Kidney (tissue), 14 donors: ENCODE measurements around the gene SARNP. TPM values are rescaled to one million over a fixed set of nuclear protein-coding genes. Genes with fewer than 3 reads are reported as not detected.

ENCODE experiments used
- DNase-seq, 5 donors: peaks; one replicate each; pipeline ENCODE4 v3.0.0-alpha.2; 2013 to 2020
- FAIRE-seq: peaks from 2 replicates; lab custom pipeline; 2012; peaks lifted over from hg19 to GRCh38; lab: Jason Lieb, UNC
- H3K27ac ChIP-seq, 2 donors: one replicate each; pipeline ENCODE4 v1.7.0; 2013; ENCODE audit warnings: low read depth in 2 of 2, low read length in 2 of 2, inconsistent platforms in 1 of 2
- H3K27me3 ChIP-seq: one replicate; pipeline ENCODE4 v1.7.1; 2013; ENCODE audit warnings: low read length, inconsistent platforms; ENCODE audit not compliant: control insufficient read depth, insufficient read depth
- H3K36me3 ChIP-seq, 3 donors: one replicate each; pipeline versions ENCODE4 v1.7.0 to v1.7.1; 2013; ENCODE audit warnings: low read length in 3 of 3, control low read depth in 1 of 3, inconsistent platforms in 1 of 3; ENCODE audit not compliant: insufficient read depth in 3 of 3, control insufficient read depth in 2 of 3
- H3K4me1 ChIP-seq, 3 donors: one replicate each; pipeline versions ENCODE4 v1.7.0 to v1.7.1; 2013; ENCODE audit warnings: low read length in 3 of 3, inconsistent platforms in 1 of 3, low read depth in 1 of 3; ENCODE audit not compliant: control insufficient read depth in 2 of 3, insufficient read depth in 2 of 3
- H3K4me3 ChIP-seq, 3 donors: one replicate each; pipeline versions ENCODE4 v1.7.0 to v1.8.1; 2013; ENCODE audit warnings: low read length in 3 of 3, control low read depth in 1 of 3, inconsistent platforms in 1 of 3
- H3K9ac ChIP-seq, 3 donors: one replicate each; pipeline versions ENCODE4 v1.7.0 to v1.7.1; 2013; ENCODE audit warnings: low read length in 3 of 3, control low read depth in 1 of 3, inconsistent platforms in 1 of 3
- H3K9me3 ChIP-seq, 3 donors: one replicate each; pipeline versions ENCODE4 v1.7.0 to v1.7.1; 2013; ENCODE audit warnings: low read length in 3 of 3, control low read depth in 1 of 3, inconsistent platforms in 1 of 3; ENCODE audit not compliant: control insufficient read depth in 2 of 3, insufficient read depth in 1 of 3
- intact Hi-C: fragments of 100-400 bp; cut with DNase I; formaldehyde crosslinking; loops from one replicate; pipeline ENCODE4 v1.11.1; 2022
- polyA plus RNA-seq: library from polyadenylated mRNA; stranded (reverse); fragments of 350-450 nt; fragmentation: Illumina TruSeq; extraction: RNeasy Lipid Tissue Mini Kit (QIAGEN cat#74804); gene quantifications from one replicate; pipeline ENCODE4 v1.2.3, GENCODE V29; 2014; ENCODE audit warnings: low read depth, low replicate concordance; ENCODE audit not compliant: insufficient read depth
- total RNA-seq: library from RNA; stranded (reverse); fragmentation: NEBNext Ultra II Directional; extraction: Animal tissue kit (Norgen Biotek cat#: 25700); gene quantifications from one replicate; pipeline ENCODE4 v1.2.1, GENCODE V29; 2021
- TF ChIP-seq, protein P1 (sequence below): IDR thresholded peaks from 3 replicates; pipeline ENCODE4 v1.5.1; 2012; ENCODE audit warnings: mild to moderate bottlenecking, moderate library complexity, borderline replicate concordance; ENCODE audit not compliant: insufficient read depth; ENCODE audit errors: extremely low read depth
- donor health status: control.
- donor health status: control.
- donor health status: control.
- donor health status: control.
- donor health status: control.
- donor health status: DM: yes; HTN: yes; CAD: no.
- donor health status: Normal renal cell carcinoma (clear cell type).

The SARNP gene
- total and polyA plus RNA-seq, 2 donors from 2014 or later: 51.1 to 109 TPM

DNA sequence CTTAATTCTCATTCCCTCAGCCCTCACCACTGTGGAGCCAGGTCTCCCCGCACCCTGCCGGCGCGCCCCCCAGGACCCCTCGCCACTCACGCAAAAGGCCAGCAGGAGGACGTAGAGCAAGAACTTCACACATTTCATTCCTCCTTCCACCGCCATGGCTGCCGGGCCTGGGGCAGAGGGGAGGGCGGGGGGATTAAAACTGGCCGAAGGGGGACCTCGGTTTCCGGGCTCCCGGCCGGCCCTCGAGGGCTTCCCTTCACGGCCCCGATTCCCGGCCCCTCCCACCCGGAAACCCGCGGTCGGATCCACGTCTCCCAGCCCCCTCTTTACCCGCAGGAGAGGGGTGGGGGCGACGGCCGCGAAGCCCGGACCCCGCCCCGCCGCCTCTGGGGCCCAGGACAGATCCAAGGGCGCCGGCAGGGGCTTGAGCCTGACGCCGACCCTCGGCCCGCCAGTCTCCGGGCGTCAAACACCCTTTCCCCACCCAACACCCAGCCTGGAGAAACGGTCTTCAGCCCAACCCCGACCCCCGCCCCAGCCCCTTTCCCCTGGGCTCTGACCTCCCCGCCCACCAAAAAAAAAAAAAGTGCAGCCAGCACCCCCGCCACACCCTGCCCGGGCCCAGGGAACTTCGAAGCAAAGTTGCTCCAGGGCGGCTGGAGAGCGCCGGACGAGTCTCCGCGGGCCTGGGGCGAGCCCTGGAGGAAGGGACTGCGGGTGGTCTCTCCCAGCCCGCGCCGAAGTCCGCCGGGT lies 89.2 kb downstream of the SARNP start:
- intact Hi-C loops: no loop called here
- TF ChIP-seq, protein P1, sequence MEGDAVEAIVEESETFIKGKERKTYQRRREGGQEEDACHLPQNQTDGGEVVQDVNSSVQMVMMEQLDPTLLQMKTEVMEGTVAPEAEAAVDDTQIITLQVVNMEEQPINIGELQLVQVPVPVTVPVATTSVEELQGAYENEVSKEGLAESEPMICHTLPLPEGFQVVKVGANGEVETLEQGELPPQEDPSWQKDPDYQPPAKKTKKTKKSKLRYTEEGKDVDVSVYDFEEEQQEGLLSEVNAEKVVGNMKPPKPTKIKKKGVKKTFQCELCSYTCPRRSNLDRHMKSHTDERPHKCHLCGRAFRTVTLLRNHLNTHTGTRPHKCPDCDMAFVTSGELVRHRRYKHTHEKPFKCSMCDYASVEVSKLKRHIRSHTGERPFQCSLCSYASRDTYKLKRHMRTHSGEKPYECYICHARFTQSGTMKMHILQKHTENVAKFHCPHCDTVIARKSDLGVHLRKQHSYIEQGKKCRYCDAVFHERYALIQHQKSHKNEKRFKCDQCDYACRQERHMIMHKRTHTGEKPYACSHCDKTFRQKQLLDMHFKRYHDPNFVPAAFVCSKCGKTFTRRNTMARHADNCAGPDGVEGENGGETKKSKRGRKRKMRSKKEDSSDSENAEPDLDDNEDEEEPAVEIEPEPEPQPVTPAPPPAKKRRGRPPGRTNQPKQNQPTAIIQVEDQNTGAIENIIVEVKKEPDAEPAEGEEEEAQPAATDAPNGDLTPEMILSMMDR: no peak
- peak; percentile 74 to 95 (median 88) for DNase-seq

DNA sequence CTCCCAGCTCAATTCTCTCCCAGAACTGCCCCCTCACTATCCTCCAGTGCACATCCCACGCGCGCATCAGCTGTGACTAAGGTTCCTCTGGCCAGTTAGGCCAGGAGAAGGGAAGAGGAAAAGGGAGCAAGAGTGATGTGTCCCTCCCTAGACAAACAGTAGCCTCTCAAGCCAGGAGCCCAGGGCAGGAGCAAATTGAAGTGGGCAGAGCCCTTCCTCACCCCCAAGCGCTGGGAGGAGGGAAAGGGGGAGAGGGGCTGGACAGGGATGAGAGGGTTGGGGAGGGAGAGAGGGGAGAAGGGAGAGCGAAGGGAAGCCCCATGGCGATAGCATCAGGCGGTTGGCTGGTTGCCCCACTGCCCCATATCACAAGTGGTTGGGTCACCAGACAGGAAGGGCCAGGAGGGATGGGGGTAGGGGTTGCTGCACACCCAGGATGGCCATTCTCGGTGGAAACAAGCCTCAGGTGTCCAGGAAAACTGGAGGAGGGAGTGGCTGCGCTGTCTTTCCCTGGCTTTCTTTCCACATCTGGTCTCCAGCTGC lies 89.8 kb downstream of the SARNP start:
- peak overlapping the region; percentile 66 to 93 (median 76) for H3K9ac ChIP-seq
- FAIRE-seq (no peak), DNase-seq (peak in 3 of 5 donors; percentile 67 to 84 (median 75))
- H3K27ac ChIP-seq: peak overlapping the region; percentile 99
- intact Hi-C loops: no loop called here
- H3K9me3 ChIP-seq: no peaks in the 10 kb centered on the region
- H3K4me1 ChIP-seq: peaks cover 0 to 34% (median 26%) of the 10 kb centered on the region in 3 donors
- H3K27me3 ChIP-seq: no peaks in the 10 kb centered on the region
- TF ChIP-seq, protein P1: no peak
- H3K4me3 ChIP-seq: peak overlapping the region; percentile 78 to 87 (median 82)
- H3K36me3 ChIP-seq: peaks cover 6 to 33% (median 11%) of the 10 kb centered on the region in 3 donors

More for the DNA sequence above, 89.2 kb downstream of the SARNP start:
- Histone ChIP-seq H3K4me3 (peak overlapping the region; percentile 78 to 87 (median 82)), H3K4me1 (peaks cover 0 to 32% (median 20%) of the 10 kb centered on the region in 3 donors), H3K36me3 (peaks cover 6 to 29% (median 11%) of the 10 kb centered on the region in 3 donors), H3K9me3 (no peaks in the 10 kb centered on the region), H3K27ac (peak overlapping the region; percentile 99), H3K27me3 (no peaks in the 10 kb centered on the region), H3K9ac (peak overlapping the region; percentile 66 to 93 (median 76))
- FAIRE-seq: no peak

DNA sequence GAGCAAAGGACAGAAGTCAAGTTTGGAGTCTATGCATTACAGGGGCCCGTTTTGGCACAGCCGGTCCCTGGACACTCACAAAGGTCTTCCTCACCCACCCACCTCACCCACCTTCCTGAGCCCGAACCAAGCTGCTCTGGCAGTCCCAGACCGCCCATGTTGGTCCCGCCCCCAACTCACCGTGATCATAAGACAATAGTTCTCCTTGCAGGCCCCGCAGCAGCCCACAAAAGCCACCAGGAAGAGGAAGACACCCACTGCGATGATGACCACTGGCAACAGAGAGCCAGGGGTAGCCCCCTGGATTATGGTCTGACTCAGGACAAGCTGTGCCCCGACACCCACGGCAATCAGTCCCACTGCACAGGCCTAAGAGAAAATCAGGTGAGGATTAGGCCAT lies 90.6 kb downstream of the SARNP start:
- no peak for FAIRE-seq
- DNase-seq: peak in 2 of 5 donors; percentile 59 to 78
- intact Hi-C loops: no loop called here
- Histone ChIP-seq H3K9me3 (no peaks in the 10 kb centered on the region), H3K36me3 (peaks cover 6 to 33% (median 11%) of the 10 kb centered on the region in 3 donors), H3K27ac (peak overlapping the region; percentile 71 to 99), H3K4me3 (peak overlapping the region; percentile 78 to 87 (median 82)), H3K9ac (peak overlapping the region in 2 of 3 donors; percentile 66 to 93), H3K27me3 (no peaks in the 10 kb centered on the region), H3K4me1 (peaks cover 0 to 34% (median 26%) of the 10 kb centered on the region in 3 donors)
- TF ChIP-seq, protein P1: no peak
